Breast epithelium (tissue), 4 donors: ENCODE data around the gene GALNT3. TPM values are rescaled to one million over a fixed set of nuclear protein-coding genes. Genes with fewer than 3 reads are reported as not detected.

Experiments used
- DNase-seq, 2 donors: peaks; one replicate each; pipeline ENCODE4 v3.0.0-alpha.2; 2019; ENCODE audit warnings: low spot score in 2 of 2
- H3K27ac ChIP-seq, 2 donors: fragments of 200-600 bp; sonication (generic) in 1 of 2; one replicate each; pipeline ENCODE4 v1.5.1; 2016 to 2019; ENCODE audit warnings: mild to moderate bottlenecking in 1 of 2
- H3K27me3 ChIP-seq, 2 donors: fragments of 200-600 bp; sonication (generic) in 1 of 2; one replicate each; pipeline versions ENCODE4 v1.5.1 to v1.6.0; 2017 to 2019; ENCODE audit warnings: control low read depth in 1 of 2, mild to moderate bottlenecking in 1 of 2
- H3K36me3 ChIP-seq: fragments of 200-600 bp; one replicate; pipeline ENCODE4 v1.5.1; 2019
- H3K4me1 ChIP-seq, 2 donors: fragments of 200-600 bp; sonication (generic); one replicate each; pipeline ENCODE4 v1.5.1; 2016 to 2019; ENCODE audit warnings: control low read depth in 1 of 2
- H3K4me3 ChIP-seq, 3 donors: fragments of 200-600 bp; sonication (generic); 1 replicate in 2 of 3; 2 replicates in 1 of 3; pipeline ENCODE4 v1.5.1; 2016 to 2019; ENCODE audit warnings: mild to moderate bottlenecking in 3 of 3, moderate library complexity in 2 of 3
- H3K9me3 ChIP-seq, 2 donors: fragments of 200-600 bp; sonication (generic) in 1 of 2; one replicate each; pipeline ENCODE4 v1.5.1; 2016 to 2019; ENCODE audit warnings: control low read depth in 1 of 2
- CTCF ChIP-seq, 3 donors: fragments of 450-650 bp; IDR thresholded peaks; one replicate each; pipeline ENCODE4 v1.5.1; 2016 to 2017; ENCODE audit warnings: antibody characterized with exemption in 3 of 3, mild to moderate bottlenecking in 3 of 3, moderate library complexity in 3 of 3
- POLR2A ChIP-seq: fragments of 450-650 bp; IDR thresholded peaks from one replicate; pipeline ENCODE4 v1.6.1; 2016; ENCODE audit warnings: antibody characterized with exemption, mild to moderate bottlenecking, moderate library complexity
- POLR2AphosphoS5 ChIP-seq, 3 donors: sonication (generic); formaldehyde crosslinking; IDR thresholded peaks; one replicate each; pipeline ENCODE4 v1.6.1; 2017; ENCODE audit warnings: antibody characterized with exemption in 3 of 3
- intact Hi-C: fragments of 100-400 bp; cut with DNase I; formaldehyde crosslinking; loops from one replicate; pipeline ENCODE4 v1.15.1; 2023; ENCODE audit warnings: low total_unique reads
- total RNA-seq, 3 donors: library from RNA; depleted of rRNA; stranded (reverse); fragments of >200 nt; gene quantifications; one replicate each; pipeline ENCODE4 v1.1.0, GENCODE V29; 2016

The GALNT3 gene
- total RNA-seq, 3 donors from 2014 or later, result 2.4 to 58.5 (median 36.7) TPM

DNA sequence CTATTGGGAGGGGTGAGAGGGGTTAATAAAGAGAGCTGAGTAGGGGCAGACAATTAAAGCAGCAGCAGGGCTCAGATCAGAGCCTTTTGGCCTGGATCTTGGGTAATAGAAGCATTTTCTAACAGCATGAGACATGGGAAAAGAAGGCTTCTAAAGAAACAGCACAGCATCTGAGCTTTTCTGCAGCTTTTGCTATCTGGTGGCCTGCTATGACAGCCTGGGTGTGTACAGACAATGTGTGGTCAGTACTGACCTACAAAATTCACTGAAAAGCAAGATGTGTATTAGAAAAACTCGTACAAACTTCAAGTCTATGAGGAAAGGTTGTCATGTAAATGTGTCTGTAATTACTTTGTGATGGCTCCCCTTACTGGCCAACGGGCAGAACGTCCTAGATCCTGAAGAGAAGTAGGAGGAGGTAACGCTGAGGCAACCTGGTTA, 95.6 kb downstream of the GALNT3 start:
- H3K36me3 ChIP-seq, result no peaks in the 10 kb centered on the region
- no peaks in the 10 kb centered on the region for H3K9me3 ChIP-seq
- no peak for DNase-seq
- no peak overlapping the region for H3K27ac ChIP-seq
- no peak for TF ChIP-seq POLR2AphosphoS5 (IDR thresholded peaks at IDR 0.05)
- TF ChIP-seq POLR2A, result no peak
- peak in 2 of 3 donors; percentile 27 to 32 for TF ChIP-seq CTCF (IDR thresholded peaks at IDR 0.05)
- intact Hi-C loops, result no loop called here
- no peaks in the 10 kb centered on the region for H3K27me3 ChIP-seq
- H3K4me3 ChIP-seq, result no peak overlapping the region
- no peaks in the 10 kb centered on the region for H3K4me1 ChIP-seq

DNA sequence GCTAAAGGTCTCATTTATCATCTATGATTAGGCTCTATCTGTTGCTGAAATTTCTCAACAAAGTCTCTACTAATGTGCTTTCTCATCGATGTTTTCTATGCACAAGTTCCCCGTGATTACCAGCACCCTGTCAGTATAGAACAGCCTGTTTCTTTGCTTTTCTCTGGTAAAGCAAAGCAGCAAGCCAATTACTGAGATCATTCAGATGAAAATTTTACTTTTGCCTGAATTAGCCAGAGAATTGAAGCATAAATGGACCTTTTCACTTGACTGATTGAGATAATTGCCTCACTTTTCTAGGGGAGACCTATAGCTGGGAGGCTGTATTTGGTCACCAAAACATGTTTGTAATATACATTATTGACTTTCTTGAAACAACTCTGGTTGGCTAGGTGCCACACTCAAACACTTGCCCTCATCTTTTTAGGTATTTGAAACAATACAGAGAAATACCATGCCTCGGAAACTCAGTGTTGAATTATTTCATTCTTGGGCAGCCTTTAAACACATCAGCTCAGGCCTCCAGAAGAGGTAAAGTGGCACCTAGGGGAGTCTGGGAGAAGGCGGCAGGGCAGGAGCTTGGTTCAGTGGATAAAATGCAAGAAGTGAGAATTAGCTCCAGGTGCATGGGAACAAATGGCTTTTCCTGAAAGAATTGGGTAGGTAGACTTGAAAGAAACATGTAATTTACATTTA, 96.2 kb downstream of the GALNT3 start:
- Histone ChIP-seq H3K4me1 (no peaks in the 10 kb centered on the region), H3K36me3 (no peaks in the 10 kb centered on the region), H3K9me3 (no peaks in the 10 kb centered on the region), H3K4me3 (no peak overlapping the region), H3K27ac (no peak overlapping the region), H3K27me3 (no peaks in the 10 kb centered on the region)
- no peak for TF ChIP-seq POLR2A
- no peak for TF ChIP-seq CTCF (IDR thresholded peaks at IDR 0.05)
- no peak for TF ChIP-seq POLR2AphosphoS5 (IDR thresholded peaks at IDR 0.05)
- intact Hi-C loops, result no loop called here
- no peak for DNase-seq

Other genes starting within 250 kb of the GALNT3 start
- 10 to 100 TPM; 28.6 to 54.3 (median 49.8) TPM for gene TTC21B, start 159.5 kb upstream of the GALNT3 start, total RNA-seq